Fibroblast of mammary gland (primary cell): ENCODE measurements around the gene NR6A1.

Experiments
- DNase-seq: peaks from one replicate; pipeline ENCODE4 v3.0.0-alpha.2; 2010; ENCODE audit warnings: low read depth
- H3K4me3 ChIP-seq: 2 replicates; pipeline ENCODE4 v1.5.1; 2011; ENCODE audit warnings: low read depth, mild to moderate bottlenecking, low read length, moderate library complexity; ENCODE audit not compliant: control insufficient read depth
- CTCF ChIP-seq: conservative IDR thresholded peaks from 2 replicates; pipeline ENCODE4 v1.5.1; 2011; ENCODE audit warnings: low read depth, low read length, inconsistent platforms; ENCODE audit not compliant: control insufficient read depth, insufficient read depth

NR6A1 gene

DNA sequence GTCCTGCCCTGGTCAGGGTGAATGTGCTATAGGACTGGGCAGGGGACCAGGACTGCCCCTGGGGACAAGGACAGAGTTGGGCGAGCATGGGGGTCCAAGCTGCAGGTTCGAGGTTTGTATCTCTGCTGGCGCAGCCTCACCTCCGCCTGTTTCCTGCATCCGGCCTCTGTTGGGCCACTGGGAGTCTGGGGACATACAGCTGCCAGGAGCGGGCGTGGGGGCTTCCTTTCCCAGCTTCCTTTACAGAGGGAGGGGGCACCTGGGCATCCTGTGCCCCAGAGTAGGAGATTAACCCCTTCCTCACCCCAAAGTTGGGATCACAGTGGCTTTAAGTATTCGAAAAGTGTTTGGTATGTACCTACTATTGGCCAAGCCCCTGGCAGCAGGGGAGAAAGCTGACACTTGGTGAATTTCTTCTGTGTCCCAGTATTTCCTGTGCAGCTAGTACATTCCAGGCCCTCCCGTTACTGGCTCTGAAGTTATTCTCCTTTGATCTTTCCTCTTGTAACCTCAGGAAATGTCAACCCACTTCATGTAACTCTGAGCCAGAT, 24.8 kb upstream of the NR6A1 start:
- no peak overlapping the region for H3K4me3 ChIP-seq
- DNase-seq: no peak
- no peak for TF ChIP-seq CTCF

GRCh38 chr9:124794902-124795491, 23.9 kb upstream of the NR6A1 start:
- H3K4me3 ChIP-seq: no peak overlapping the region
- DNase-seq: no peak
- no peak for TF ChIP-seq CTCF

GRCh38 chr9:124793015-124793541, 22.0 kb upstream of the NR6A1 start:
- no peak overlapping the region for H3K4me3 ChIP-seq
- DNase-seq: peak; percentile 69
- TF ChIP-seq CTCF: no peak

GRCh38 chr9:124792257-124793014, 21.3 kb upstream of the NR6A1 start:
- no peak overlapping the region for H3K4me3 ChIP-seq
- no peak for TF ChIP-seq CTCF
- DNase-seq: no peak

- H3K4me3 ChIP-seq: no peak overlapping the region
- no peak for TF ChIP-seq CTCF
- no peak for DNase-seq
These were observed 19.8 kb upstream of the NR6A1 start for GRCh38 chr9:124790801-124791505.

DNA sequence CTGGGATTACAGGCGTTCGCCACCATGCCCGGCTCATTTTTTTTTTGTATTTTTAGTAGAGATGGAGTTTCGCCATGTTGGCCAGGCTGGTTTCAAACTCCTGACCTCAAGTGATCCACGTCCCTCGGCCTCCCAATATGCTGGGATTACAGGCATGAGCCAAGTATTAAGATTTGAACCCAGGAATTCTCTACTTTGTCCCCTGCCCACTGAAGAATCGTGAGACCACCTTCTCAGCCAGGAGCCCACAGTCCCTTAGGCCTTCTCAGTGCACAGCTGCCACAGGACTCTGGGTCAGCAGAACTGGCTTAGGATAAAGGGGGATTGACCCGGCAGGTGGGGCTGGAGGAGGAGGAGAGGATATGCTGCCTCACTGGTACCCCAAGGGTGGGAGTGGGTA, 19.2 kb upstream of the NR6A1 start:
- no peak for TF ChIP-seq CTCF
- no peak for DNase-seq
- no peak overlapping the region for H3K4me3 ChIP-seq
